Keratinocyte (primary cell): Measurements from ENCODE around the gene TRDN. TPM values are rescaled to one million over a fixed set of nuclear protein-coding genes. Genes with fewer than 3 reads are reported as not detected.

Experiments used
- DNase-seq: peaks from one replicate; pipeline ENCODE4 v3.0.0-alpha.2; 2011; ENCODE audit warnings: low read depth, missing footprints, low spot score
- FAIRE-seq: peaks from 2 replicates; lab custom pipeline; 2011; peaks lifted over from hg19 to GRCh38; lab: Jason Lieb, UNC
- H2AFZ ChIP-seq: 2 replicates; pipeline ENCODE4 v1.6.0; 2012; ENCODE audit warnings: low read length, control low read depth, inconsistent platforms; ENCODE audit not compliant: control insufficient read depth
- H3K27ac ChIP-seq: 2 replicates; pipeline ENCODE4 v1.5.1; 2011; ENCODE audit warnings: low read length; ENCODE audit not compliant: control insufficient read depth, insufficient read depth
- H3K27me3 ChIP-seq: 3 replicates; pipeline ENCODE4 v1.6.0; 2011; ENCODE audit warnings: low read length; ENCODE audit not compliant: control insufficient read depth, insufficient read depth; ENCODE audit errors: extremely low read depth
- H3K36me3 ChIP-seq, 2 experiments: 2 replicates in 1 of 2; 3 replicates in 1 of 2; pipeline ENCODE4 v1.5.1; 2011; ENCODE audit warnings: low read length in 2 of 2, mild to moderate bottlenecking in 1 of 2; ENCODE audit not compliant: control insufficient read depth in 2 of 2, insufficient read depth in 2 of 2; ENCODE audit errors: extremely low read depth in 1 of 2
- H3K4me1 ChIP-seq: 3 replicates; pipeline ENCODE4 v1.5.1; 2011; ENCODE audit warnings: low read length; ENCODE audit not compliant: control insufficient read depth, insufficient read depth; ENCODE audit errors: extremely low read depth
- H3K4me2 ChIP-seq: 3 replicates; pipeline ENCODE4 v1.6.0; 2011; ENCODE audit warnings: low read depth, low read length; ENCODE audit not compliant: control insufficient read depth, insufficient read depth; ENCODE audit errors: extremely low read depth
- H3K4me3 ChIP-seq, 3 experiments: fragments of 200-600 bp in 1 of 3; sonication (generic) in 1 of 3; 2 replicates in 2 of 3; 3 replicates in 1 of 3; pipeline ENCODE4 v1.5.1; 2011 to 2016; ENCODE audit warnings: low read length in 3 of 3, mild to moderate bottlenecking in 3 of 3, control low read depth in 2 of 3, inconsistent platforms in 1 of 3, low read depth in 1 of 3, mixed read lengths in 1 of 3, mixed run types in 1 of 3, moderate library complexity in 1 of 3; ENCODE audit not compliant: control insufficient read depth in 2 of 3, insufficient read depth in 2 of 3; ENCODE audit errors: extremely low read depth in 1 of 3
- H3K79me2 ChIP-seq: 2 replicates; pipeline ENCODE4 v1.6.0; 2012; ENCODE audit warnings: low read length; ENCODE audit not compliant: control insufficient read depth, insufficient read depth
- H3K9ac ChIP-seq: 3 replicates; pipeline ENCODE4 v1.6.0; 2011; ENCODE audit warnings: low read length; ENCODE audit not compliant: control insufficient read depth, insufficient read depth; ENCODE audit errors: extremely low read depth
- H3K9me1 ChIP-seq: 3 replicates; pipeline ENCODE4 v1.6.0; 2011; ENCODE audit warnings: low read length; ENCODE audit not compliant: control insufficient read depth, insufficient read depth; ENCODE audit errors: extremely low read depth
- H3K9me3 ChIP-seq: 2 replicates; pipeline ENCODE4 v1.5.1; 2012; ENCODE audit warnings: low read depth, low read length; ENCODE audit not compliant: control insufficient read depth
- H4K20me1 ChIP-seq: 3 replicates; pipeline ENCODE4 v1.6.0; 2011; ENCODE audit warnings: low read length; ENCODE audit not compliant: control insufficient read depth, insufficient read depth; ENCODE audit errors: extremely low read depth
- EZH2 ChIP-seq: IDR thresholded peaks from one replicate; pipeline ENCODE4 v1.6.1; 2012; ENCODE audit warnings: inconsistent platforms, mild to moderate bottlenecking, low read length, moderate library complexity
- dilution Hi-C: fragments of 300-500 bp; cut with MboI; formaldehyde crosslinking; loops from one replicate; pipeline ENCODE4 v1.7.0; 2020; ENCODE audit warnings: low sequenced_read_pairs; ENCODE audit not compliant: extremely low pct_ligation_motif_present
- polyA plus RNA-seq, 5 experiments: library from polyadenylated mRNA; depleted of rRNA in 3 of 5; stranded (reverse) in 3 of 5; stranded (forward) in 1 of 5; unstranded in 1 of 5; fragments of >200 nt; gene quantifications; 1 replicate in 1 of 5; 2 replicates in 3 of 5; 3 replicates in 1 of 5; pipeline versions ENCODE4 v1.2.1 to v1.2.3, GENCODE V29; 2011 to 2012; ENCODE audit warnings: missing spikeins in 2 of 5, low read depth in 1 of 5, low replicate concordance in 1 of 5
- TF ChIP-seq, protein P1 (sequence below), 3 experiments: IDR thresholded peaks in 1 of 3; conservative IDR thresholded peaks in 1 of 3; optimal IDR thresholded peaks in 1 of 3; 2 replicates in 2 of 3; 3 replicates in 1 of 3; pipeline versions ENCODE3 to v1.5.1; 2011; ENCODE audit warnings: low read length in 3 of 3, mild to moderate bottlenecking in 3 of 3, moderate library complexity in 2 of 3, control low read depth in 1 of 3, inconsistent platforms in 1 of 3; ENCODE audit not compliant: insufficient read depth in 2 of 3; ENCODE audit errors: extremely low read depth in 1 of 3

The TRDN gene
- polyA plus RNA-seq, 1 donor (not counting 4 experiments of a cell fraction or from before 2014, with no cell fraction given) = not detected

DNA sequence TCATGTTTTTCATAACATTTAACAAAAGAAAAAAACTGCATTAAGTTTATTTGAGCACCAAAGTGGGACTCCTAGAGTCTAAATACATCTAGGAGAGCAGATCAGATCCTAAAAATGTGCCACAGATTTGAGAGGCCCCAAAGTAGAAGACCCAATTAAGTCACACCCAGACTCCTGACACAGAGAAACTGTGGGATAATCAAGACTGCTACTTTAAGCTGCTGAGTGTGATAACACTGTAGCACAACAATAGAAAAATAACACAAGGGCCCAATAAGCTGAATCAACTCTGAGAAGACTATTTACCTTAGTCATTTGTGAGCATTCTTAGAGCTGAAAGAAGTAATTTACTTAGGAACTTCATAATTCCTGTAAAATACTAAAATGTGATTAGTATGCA lies 26.0 kb downstream of the TRDN start:
- FAIRE-seq (no peak), DNase-seq (no peak)
- no peaks in the 10 kb centered on the region for H3K36me3 ChIP-seq
- H3K4me1 ChIP-seq = no peaks in the 10 kb centered on the region
- no peaks in the 10 kb centered on the region for H4K20me1 ChIP-seq
- no peaks in the 10 kb centered on the region for H3K9me1 ChIP-seq
- H3K9me3 ChIP-seq = no peaks in the 10 kb centered on the region
- no peak for TF ChIP-seq EZH2
- TF ChIP-seq, protein P1, sequence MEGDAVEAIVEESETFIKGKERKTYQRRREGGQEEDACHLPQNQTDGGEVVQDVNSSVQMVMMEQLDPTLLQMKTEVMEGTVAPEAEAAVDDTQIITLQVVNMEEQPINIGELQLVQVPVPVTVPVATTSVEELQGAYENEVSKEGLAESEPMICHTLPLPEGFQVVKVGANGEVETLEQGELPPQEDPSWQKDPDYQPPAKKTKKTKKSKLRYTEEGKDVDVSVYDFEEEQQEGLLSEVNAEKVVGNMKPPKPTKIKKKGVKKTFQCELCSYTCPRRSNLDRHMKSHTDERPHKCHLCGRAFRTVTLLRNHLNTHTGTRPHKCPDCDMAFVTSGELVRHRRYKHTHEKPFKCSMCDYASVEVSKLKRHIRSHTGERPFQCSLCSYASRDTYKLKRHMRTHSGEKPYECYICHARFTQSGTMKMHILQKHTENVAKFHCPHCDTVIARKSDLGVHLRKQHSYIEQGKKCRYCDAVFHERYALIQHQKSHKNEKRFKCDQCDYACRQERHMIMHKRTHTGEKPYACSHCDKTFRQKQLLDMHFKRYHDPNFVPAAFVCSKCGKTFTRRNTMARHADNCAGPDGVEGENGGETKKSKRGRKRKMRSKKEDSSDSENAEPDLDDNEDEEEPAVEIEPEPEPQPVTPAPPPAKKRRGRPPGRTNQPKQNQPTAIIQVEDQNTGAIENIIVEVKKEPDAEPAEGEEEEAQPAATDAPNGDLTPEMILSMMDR (optimal IDR thresholded peaks at IDR 0.05 in 1 of 3, IDR thresholded peaks at IDR 0.05 in 1 of 3, conservative IDR thresholded peaks at IDR 0.05 in 1 of 3; ENCODE audit: extremely low read depth in 1 of 3, insufficient read depth in 2 of 3, low read length in 3 of 3) = no peak
- H3K79me2 ChIP-seq = no peaks in the 10 kb centered on the region
- no peaks in the 10 kb centered on the region for H3K27me3 ChIP-seq
- H3K4me2 ChIP-seq = no peak overlapping the region
- dilution Hi-C loops = no loop called here
- H2AFZ ChIP-seq = no peak overlapping the region
- no peak overlapping the region for H3K4me3 ChIP-seq
- no peak overlapping the region for H3K9ac ChIP-seq
- no peak overlapping the region for H3K27ac ChIP-seq

- H3K4me3 ChIP-seq = no peak overlapping the region
- TF ChIP-seq, protein P1 (optimal IDR thresholded peaks at IDR 0.05 in 1 of 3, IDR thresholded peaks at IDR 0.05 in 1 of 3, conservative IDR thresholded peaks at IDR 0.05 in 1 of 3; ENCODE audit: extremely low read depth in 1 of 3, insufficient read depth in 2 of 3, low read length in 3 of 3) = no peak
- no peak for TF ChIP-seq EZH2
- H3K9me3 ChIP-seq = no peaks in the 10 kb centered on the region
- no peak overlapping the region for H3K4me2 ChIP-seq
- no peak overlapping the region for H3K9ac ChIP-seq
- dilution Hi-C loops = no loop called here
- no peak for DNase-seq
- FAIRE-seq = no peak
- H3K79me2 ChIP-seq = no peaks in the 10 kb centered on the region
- no peaks in the 10 kb centered on the region for H3K4me1 ChIP-seq
- H3K9me1 ChIP-seq = no peaks in the 10 kb centered on the region
- no peaks in the 10 kb centered on the region for H3K36me3 ChIP-seq
- H2AFZ ChIP-seq = no peak overlapping the region
- H3K27me3 ChIP-seq = no peaks in the 10 kb centered on the region
- no peaks in the 10 kb centered on the region for H4K20me1 ChIP-seq
- H3K27ac ChIP-seq = no peak overlapping the region
Measured at GRCh38 chr6:123604067-123604466, 32.7 kb downstream of the TRDN start.
